KMS-11 (cell line): ENCODE measurements around the gene ZNF23.

Experiments
- H2AFZ ChIP-seq: fragments of 200-600 bp; sonication (generic); 2 replicates; pipeline ENCODE4 v1.6.1; 2016; ENCODE audit warnings: antibody characterized with exemption, mixed run types, low read depth
- H3K27ac ChIP-seq: fragments of 200-600 bp; sonication (generic); 2 replicates; pipeline ENCODE4 v1.6.1; 2016; ENCODE audit warnings: mild to moderate bottlenecking, mixed run types
- H3K27me3 ChIP-seq: fragments of 200-600 bp; sonication (generic); 2 replicates; pipeline ENCODE4 v1.6.1; 2017; ENCODE audit warnings: mild to moderate bottlenecking, low read depth, mixed run types, moderate library complexity; ENCODE audit not compliant: insufficient read depth
- H3K36me3 ChIP-seq: fragments of 200-600 bp; sonication (generic); 2 replicates; pipeline ENCODE4 v1.6.1; 2017; ENCODE audit warnings: mild to moderate bottlenecking, mixed run types; ENCODE audit not compliant: insufficient read depth
- H3K4me1 ChIP-seq: fragments of 200-600 bp; sonication (generic); 2 replicates; pipeline ENCODE4 v1.6.1; 2016; ENCODE audit warnings: mild to moderate bottlenecking, low read depth, mixed run types; ENCODE audit not compliant: poor library complexity, severe bottlenecking
- H3K4me2 ChIP-seq: fragments of 200-600 bp; sonication (generic); 2 replicates; pipeline ENCODE4 v1.7.0; 2016; ENCODE audit warnings: mild to moderate bottlenecking, mixed run types
- H3K4me3 ChIP-seq: fragments of 200-600 bp; sonication (generic); IDR thresholded peaks from 2 replicates; pipeline ENCODE4 v1.6.1; 2017; ENCODE audit warnings: low read depth, low read length, mixed read lengths; ENCODE audit not compliant: insufficient read depth
- H3K79me2 ChIP-seq: fragments of 200-600 bp; sonication (generic); 2 replicates; pipeline ENCODE4 v1.6.1; 2016; ENCODE audit warnings: low read depth, mixed run types; ENCODE audit not compliant: insufficient read depth
- H3K9ac ChIP-seq: fragments of 200-600 bp; sonication (generic); 2 replicates; pipeline ENCODE4 v1.6.1; 2016; ENCODE audit warnings: mild to moderate bottlenecking, mixed run types
- H4K20me1 ChIP-seq: fragments of 200-600 bp; sonication (generic); 2 replicates; pipeline ENCODE4 v1.6.1; 2016; ENCODE audit warnings: mild to moderate bottlenecking, mixed run types; ENCODE audit not compliant: insufficient read depth
- TF ChIP-seq, protein P1 (sequence below): fragments of 200-600 bp; sonication (generic); conservative IDR thresholded peaks from 2 replicates; pipeline ENCODE4 v1.6.1; 2017; ENCODE audit warnings: low read depth, mild to moderate bottlenecking, antibody characterized with exemption, low read length, moderate library complexity, mixed read lengths

The ZNF23 gene

DNA sequence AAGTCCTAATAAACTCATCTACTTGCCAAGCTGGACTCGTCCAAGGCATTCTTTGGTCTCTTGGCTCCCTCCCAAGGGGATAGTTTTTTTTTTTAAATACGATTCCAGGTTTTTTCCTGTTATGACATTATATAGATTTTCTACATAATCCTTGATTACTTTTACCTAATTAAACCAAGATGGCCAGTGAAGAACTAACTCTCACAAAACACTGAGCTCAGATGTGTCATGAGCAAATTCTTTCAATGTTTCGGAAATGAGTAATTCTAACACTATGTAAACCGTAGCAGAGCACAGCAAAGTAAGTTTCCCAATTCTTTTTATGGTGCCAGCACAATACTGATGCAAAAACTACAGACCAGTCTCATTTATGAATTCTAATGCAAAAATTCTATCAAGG lies 1.8 kb downstream of the ZNF23 start:
- H3K4me3 ChIP-seq, result no peak overlapping the region
- H3K79me2 ChIP-seq, result peaks cover 5% of the 10 kb centered on the region; the same call in 1 of the 2 replicates
- H3K27ac ChIP-seq, result no peak overlapping the region
- H3K27me3 ChIP-seq, result no peaks in the 10 kb centered on the region
- H3K9ac ChIP-seq, result no peak overlapping the region
- H3K4me2 ChIP-seq, result no peak overlapping the region
- TF ChIP-seq, protein P1, sequence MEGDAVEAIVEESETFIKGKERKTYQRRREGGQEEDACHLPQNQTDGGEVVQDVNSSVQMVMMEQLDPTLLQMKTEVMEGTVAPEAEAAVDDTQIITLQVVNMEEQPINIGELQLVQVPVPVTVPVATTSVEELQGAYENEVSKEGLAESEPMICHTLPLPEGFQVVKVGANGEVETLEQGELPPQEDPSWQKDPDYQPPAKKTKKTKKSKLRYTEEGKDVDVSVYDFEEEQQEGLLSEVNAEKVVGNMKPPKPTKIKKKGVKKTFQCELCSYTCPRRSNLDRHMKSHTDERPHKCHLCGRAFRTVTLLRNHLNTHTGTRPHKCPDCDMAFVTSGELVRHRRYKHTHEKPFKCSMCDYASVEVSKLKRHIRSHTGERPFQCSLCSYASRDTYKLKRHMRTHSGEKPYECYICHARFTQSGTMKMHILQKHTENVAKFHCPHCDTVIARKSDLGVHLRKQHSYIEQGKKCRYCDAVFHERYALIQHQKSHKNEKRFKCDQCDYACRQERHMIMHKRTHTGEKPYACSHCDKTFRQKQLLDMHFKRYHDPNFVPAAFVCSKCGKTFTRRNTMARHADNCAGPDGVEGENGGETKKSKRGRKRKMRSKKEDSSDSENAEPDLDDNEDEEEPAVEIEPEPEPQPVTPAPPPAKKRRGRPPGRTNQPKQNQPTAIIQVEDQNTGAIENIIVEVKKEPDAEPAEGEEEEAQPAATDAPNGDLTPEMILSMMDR, result no peak
- H2AFZ ChIP-seq, result no peak overlapping the region
- H3K4me1 ChIP-seq, result peaks cover 13% of the 10 kb centered on the region
- no peaks in the 10 kb centered on the region for H4K20me1 ChIP-seq
- no peaks in the 10 kb centered on the region for H3K36me3 ChIP-seq

GRCh38 chr16:71459510-71459909 lies 2.5 kb downstream of the ZNF23 start:
- no peak overlapping the region for H3K4me2 ChIP-seq
- H3K4me3 ChIP-seq, result no peak overlapping the region
- TF ChIP-seq, protein P1, result no peak
- H2AFZ ChIP-seq, result no peak overlapping the region
- H3K4me1 ChIP-seq, result peaks cover 13% of the 10 kb centered on the region
- peaks cover 5% of the 10 kb centered on the region; the same call in 1 of the 2 replicates for H3K79me2 ChIP-seq
- no peaks in the 10 kb centered on the region for H3K27me3 ChIP-seq
- H3K36me3 ChIP-seq, result no peaks in the 10 kb centered on the region
- H3K9ac ChIP-seq, result no peak overlapping the region
- no peaks in the 10 kb centered on the region for H4K20me1 ChIP-seq
- H3K27ac ChIP-seq, result no peak overlapping the region

DNA sequence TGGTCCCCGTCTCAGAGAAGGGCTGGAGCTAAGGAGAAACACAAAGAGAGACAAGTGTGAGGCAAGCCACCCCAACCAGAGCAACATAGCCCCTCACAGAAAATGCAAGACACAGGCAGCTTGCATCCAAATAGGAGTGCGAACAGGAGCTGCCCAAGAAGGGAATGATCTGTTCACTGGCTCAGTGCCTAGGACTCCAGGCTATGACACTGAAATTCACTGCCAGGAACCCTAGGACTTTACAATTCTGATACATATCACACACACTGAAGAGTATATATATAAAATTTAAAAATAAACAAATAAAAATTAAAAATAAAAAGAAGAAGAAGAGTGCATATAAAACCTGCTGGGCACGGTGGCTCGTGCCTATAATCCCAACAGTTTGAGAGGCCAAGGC lies 5.2 kb downstream of the ZNF23 start:
- Histone ChIP-seq H3K36me3 (no peaks in the 10 kb centered on the region), H3K4me1 (peaks cover 9% of the 10 kb centered on the region), H3K79me2 (peaks cover 5% of the 10 kb centered on the region; the same call in 1 of the 2 replicates), H3K4me2 (no peak overlapping the region), H4K20me1 (no peaks in the 10 kb centered on the region), H3K27ac (no peak overlapping the region), H3K27me3 (no peaks in the 10 kb centered on the region), H2AFZ (no peak overlapping the region), H3K4me3 (no peak overlapping the region), H3K9ac (no peak overlapping the region)
- TF ChIP-seq, protein P1, result no peak

DNA sequence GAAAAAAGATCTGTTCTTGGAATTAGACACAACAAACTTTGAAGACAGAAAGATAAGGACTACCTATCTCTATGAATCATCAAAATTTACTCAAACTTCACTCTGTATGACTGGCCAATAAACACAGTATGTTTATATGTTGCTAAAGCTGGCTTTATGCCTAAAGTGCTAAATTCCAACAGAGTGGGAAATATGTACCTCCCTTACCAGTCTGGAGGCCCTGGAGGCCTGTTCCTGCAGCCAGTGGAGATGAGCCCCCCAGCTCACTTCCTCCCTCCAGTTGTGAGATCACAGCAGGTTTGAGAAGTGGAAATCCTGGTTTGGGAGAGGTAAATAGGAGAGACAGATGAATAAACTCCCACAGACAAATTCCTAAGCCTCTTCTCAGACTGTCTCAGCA lies 9.0 kb downstream of the ZNF23 start:
- no peaks in the 10 kb centered on the region for H3K4me1 ChIP-seq
- H3K4me3 ChIP-seq, result no peak overlapping the region
- TF ChIP-seq, protein P1, result no peak
- H3K36me3 ChIP-seq, result 0 out of 2 replicates have a peak, but pooled peaks cover 3% of the 10 kb centered on the region
- no peaks in the 10 kb centered on the region for H4K20me1 ChIP-seq
- H3K4me2 ChIP-seq, result no peak overlapping the region
- H3K27me3 ChIP-seq, result no peaks in the 10 kb centered on the region
- no peak overlapping the region for H2AFZ ChIP-seq
- H3K79me2 ChIP-seq, result no peaks in the 10 kb centered on the region
- no peak overlapping the region for H3K9ac ChIP-seq
- H3K27ac ChIP-seq, result no peak overlapping the region
